Neural cell (in vitro differentiated cells): ENCODE data around the gene RYR3.

Experiments used
- RAD21 ChIP-seq: fragments of 450-650 bp; conservative IDR thresholded peaks from 2 replicates; pipeline ENCODE4 v1.6.1; 2014; ENCODE audit warnings: antibody characterized with exemption, mild to moderate bottlenecking, moderate library complexity
- TF ChIP-seq, protein P1 (sequence below): fragments of 450-650 bp; IDR thresholded peaks from 2 replicates; pipeline ENCODE4 v1.5.1; 2014; ENCODE audit warnings: antibody characterized with exemption, mild to moderate bottlenecking, moderate library complexity; ENCODE audit not compliant: poor library complexity, severe bottlenecking

DNA sequence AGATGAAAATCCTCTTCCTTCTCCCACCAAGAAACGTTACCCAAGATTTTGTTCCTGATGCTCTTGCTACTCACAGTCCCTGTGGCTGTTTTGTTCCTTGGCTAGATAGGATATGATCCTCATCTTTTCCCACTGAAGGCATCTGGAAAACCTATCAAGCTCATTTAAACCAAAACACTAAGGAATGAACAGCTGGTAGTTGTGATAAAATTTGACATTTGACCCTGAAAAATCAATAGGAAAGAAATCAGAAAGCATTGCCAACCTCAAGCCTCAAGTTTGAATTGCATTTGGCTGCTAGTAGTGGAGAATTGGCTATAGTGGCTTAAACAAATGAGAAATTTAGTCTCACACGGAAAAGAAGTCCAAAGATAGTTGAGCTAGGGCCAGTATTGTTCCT lies 486.9 kb downstream of the RYR3 start:
- no peak for TF ChIP-seq RAD21
- TF ChIP-seq, protein P1, sequence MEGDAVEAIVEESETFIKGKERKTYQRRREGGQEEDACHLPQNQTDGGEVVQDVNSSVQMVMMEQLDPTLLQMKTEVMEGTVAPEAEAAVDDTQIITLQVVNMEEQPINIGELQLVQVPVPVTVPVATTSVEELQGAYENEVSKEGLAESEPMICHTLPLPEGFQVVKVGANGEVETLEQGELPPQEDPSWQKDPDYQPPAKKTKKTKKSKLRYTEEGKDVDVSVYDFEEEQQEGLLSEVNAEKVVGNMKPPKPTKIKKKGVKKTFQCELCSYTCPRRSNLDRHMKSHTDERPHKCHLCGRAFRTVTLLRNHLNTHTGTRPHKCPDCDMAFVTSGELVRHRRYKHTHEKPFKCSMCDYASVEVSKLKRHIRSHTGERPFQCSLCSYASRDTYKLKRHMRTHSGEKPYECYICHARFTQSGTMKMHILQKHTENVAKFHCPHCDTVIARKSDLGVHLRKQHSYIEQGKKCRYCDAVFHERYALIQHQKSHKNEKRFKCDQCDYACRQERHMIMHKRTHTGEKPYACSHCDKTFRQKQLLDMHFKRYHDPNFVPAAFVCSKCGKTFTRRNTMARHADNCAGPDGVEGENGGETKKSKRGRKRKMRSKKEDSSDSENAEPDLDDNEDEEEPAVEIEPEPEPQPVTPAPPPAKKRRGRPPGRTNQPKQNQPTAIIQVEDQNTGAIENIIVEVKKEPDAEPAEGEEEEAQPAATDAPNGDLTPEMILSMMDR, result no peak
